KOPT-K1 (cell line): ENCODE data around the gene GBP4.

Experiments
- H3K27ac ChIP-seq: fragments of 200-600 bp; sonication (generic); 2 replicates; pipeline ENCODE4 v1.5.1; 2016; ENCODE audit warnings: antibody characterized with exemption, mild to moderate bottlenecking, low read depth, low read length; ENCODE audit not compliant: poor library complexity, severe bottlenecking
- H3K36me3 ChIP-seq: fragments of 200-600 bp; sonication (generic); 2 replicates; pipeline ENCODE4 v1.5.1; 2017; ENCODE audit warnings: antibody characterized with exemption, mild to moderate bottlenecking, low read length, moderate library complexity; ENCODE audit not compliant: insufficient read depth
- H3K9me3 ChIP-seq: fragments of 200-600 bp; sonication (generic); 2 replicates; pipeline ENCODE4 v1.5.1; 2017; ENCODE audit warnings: antibody characterized with exemption, low read length, mild to moderate bottlenecking; ENCODE audit not compliant: insufficient read depth, poor library complexity, severe bottlenecking

Gene GBP4

DNA sequence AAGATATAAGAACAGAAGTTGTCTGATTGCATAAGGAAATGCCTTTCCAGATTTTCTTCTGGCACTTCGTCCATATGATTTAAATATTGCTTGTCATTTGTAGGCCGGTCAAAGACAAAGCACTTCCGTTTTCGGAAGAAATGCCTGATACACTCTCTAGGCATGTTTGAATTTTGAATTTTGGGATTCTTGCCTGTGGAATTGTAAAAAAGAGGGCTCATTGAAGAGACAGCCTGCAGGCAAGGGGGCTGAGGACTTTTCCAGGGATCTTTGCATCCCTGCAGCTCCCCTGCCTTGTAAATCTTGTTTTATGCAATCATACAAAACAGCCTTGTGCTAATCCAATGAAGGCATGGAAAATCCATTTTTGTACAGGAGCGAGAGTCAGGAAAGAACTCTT lies 7.4 kb downstream of the GBP4 start:
- H3K9me3 ChIP-seq: no peaks in the 10 kb centered on the region
- H3K27ac ChIP-seq: no peak overlapping the region

DNA sequence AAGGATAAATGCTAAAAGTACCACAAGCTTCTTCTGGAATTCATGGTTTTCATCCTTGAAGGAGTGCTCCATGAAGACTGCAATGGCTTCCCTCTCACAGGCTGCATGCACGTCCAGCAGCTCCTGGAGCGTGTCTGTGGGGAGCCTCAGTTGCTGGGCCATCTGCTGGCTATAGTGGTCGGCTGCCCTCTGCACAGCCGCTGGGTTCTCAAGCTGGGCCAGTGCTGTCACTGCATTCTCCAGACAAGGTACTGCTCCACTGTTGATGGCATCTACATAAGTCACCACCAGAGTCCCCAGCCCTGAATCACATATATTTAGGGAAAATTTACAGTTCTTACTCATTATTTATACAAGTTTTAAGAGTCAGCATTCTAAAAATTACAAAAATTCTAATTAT lies 8.7 kb downstream of the GBP4 start:
- peaks cover 30% of the 10 kb centered on the region for H3K36me3 ChIP-seq
- no peak overlapping the region for H3K27ac ChIP-seq
- H3K9me3 ChIP-seq: no peaks in the 10 kb centered on the region

More for the DNA sequence above, 7.4 kb downstream of the GBP4 start:
- peaks cover 17% of the 10 kb centered on the region for H3K36me3 ChIP-seq

DNA sequence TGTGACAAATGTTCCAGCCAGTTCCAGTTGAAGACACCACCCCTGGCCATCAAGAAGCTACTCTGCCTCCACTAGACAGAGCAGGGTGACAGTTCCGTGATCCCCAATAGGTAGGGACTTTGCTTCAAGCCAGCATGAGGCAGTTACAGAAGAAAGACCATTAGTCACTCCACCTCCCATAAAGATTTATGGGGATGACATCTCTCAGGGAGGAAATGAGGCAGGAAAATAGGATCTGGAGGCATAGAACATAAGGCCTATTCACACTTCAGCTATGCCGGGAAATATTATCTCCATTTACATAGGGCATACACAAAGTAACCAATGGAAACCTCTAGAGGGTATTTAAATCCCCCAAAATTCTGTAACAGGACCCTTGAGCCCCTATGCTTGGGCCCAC lies 19.4 kb downstream of the GBP4 start:
- peaks cover 9% of the 10 kb centered on the region for H3K9me3 ChIP-seq
- peaks cover 9% of the 10 kb centered on the region; the same call in 1 of the 2 replicates for H3K36me3 ChIP-seq
- no peak overlapping the region for H3K27ac ChIP-seq

DNA sequence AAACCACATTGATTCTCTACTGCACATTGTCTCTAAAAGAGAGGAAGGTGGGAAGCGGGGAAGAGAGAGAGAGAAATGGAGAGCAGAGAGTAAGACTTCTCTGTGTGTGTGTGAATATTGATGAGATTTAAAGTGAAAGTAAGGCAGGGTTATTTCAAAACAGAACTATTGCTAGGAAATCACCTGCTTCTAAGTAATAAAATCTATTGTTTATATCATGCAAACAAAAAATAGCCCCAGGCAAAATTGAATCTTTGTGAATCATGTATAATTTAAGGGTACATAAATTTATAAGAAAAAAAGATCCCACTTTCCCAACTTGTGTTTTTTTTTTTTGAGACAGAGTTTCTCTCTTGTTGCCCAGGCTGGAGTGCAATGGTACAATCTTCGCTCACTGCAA lies 21.8 kb downstream of the GBP4 start:
- Histone ChIP-seq H3K9me3 (no peaks in the 10 kb centered on the region), H3K27ac (no peak overlapping the region), H3K36me3 (no peaks in the 10 kb centered on the region)

DNA sequence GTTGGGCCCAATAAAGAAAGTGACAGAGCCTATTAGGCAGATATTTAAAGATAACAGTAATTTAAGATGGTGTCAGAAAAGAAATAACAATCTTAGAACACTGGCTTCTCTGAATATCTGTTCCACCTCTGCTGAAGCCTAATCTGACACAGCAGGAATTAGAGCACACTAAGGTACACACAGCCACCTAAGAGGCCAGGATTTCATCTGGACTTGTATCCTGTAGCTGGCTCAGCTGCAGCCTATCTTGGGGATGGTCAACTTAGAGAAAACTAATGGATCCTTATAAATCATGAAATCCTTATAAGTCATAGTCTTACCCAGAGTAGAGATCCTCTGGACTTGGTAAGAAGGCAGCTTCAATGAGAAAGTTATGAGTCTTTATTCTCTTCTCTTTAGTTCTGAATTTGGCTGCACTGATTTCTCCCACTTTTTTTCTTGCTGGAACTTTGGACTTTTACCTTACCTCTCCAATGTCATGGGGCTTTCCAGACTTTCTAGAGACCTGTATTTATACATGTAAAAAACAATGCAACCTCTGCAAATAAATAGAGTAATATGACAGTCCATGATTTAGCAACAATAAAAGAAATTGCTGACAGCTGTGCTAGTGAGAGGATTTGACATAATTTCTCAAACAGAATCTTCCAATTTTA lies 23.0 kb downstream of the GBP4 start, which contains the start of gene GBP7:
GBP7 (minus strand) TSS at position 403 of the 656 bp plus-strand sequence. CDS start 4,068 bp downstream, outside the sequence.
- H3K27ac ChIP-seq: no peak within 1 kb of the TSS
- no peaks in the 10 kb centered on the region for H3K36me3 ChIP-seq
- H3K9me3 ChIP-seq: no peaks in the 10 kb centered on the region

DNA sequence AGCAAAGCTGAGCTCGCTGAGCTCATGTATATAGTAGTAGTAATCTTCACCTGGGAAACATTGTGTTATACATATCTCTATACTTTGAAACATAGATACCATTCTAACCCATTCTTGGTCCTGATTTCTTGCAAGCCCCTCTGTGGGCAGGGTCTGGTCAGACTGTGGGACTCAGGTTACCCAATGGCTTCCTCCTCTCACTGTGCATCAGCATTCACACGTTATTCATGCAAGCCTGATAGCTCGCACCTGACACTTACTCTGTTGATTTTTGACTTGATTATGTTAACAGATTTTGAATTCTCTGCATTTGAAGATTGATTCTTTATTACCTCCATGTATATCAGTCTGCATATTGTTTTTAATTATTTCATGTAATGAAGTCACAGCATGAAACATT lies 24.3 kb downstream of the GBP4 start:
- Histone ChIP-seq H3K9me3 (no peaks in the 10 kb centered on the region), H3K27ac (no peak overlapping the region), H3K36me3 (no peaks in the 10 kb centered on the region)

DNA sequence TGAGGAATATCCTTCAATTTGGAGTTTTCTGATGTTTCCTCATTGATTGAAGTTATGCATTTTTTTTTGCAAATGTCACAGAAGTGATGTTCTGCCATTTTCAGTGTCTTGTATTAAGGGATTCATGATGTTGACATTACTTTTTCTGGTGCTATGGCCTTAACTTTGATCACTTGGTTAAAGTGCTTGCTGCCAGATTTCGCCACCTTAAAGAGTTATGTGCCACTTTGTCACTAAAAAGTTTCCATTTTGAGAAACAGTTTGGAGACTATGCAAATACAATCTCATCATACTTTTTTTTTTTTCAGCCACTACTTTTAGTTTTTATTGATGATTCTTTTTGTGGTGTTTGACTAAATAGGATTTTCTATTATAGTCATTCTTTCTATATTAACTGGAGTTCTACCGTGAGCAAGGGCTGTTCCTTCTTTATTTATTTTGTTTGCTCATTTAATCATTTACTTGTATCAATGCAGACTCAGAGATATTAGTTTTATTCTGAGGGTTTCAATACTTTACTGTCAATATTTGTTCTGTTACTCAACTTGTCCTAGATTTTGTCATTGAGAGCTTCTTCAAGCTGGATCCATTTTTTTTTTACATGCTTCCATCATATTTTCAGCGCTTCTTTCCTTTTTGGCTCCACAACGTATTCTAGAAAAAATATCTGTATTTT lies 26.1 kb downstream of the GBP4 start:
- Histone ChIP-seq H3K36me3 (no peaks in the 10 kb centered on the region), H3K27ac (no peak overlapping the region), H3K9me3 (no peaks in the 10 kb centered on the region)

DNA sequence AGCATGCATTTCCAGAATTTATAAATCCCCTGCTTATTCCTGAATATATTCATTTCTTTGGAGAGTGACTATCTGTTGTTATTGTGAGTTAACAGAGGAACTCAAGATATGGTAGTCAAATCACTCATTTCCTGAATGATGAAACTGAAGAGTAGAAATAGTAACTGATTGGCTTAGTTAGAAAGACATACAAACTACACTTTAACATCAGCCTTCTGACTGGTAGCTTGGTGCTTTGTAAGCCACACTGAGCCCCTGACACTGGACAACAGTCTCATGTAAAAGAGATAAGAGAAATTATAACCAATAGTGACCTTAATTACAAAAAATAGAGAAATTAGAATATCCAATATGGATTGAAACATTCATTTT lies 27.7 kb downstream of the GBP4 start:
- no peaks in the 10 kb centered on the region for H3K9me3 ChIP-seq
- no peak overlapping the region for H3K27ac ChIP-seq
- no peaks in the 10 kb centered on the region for H3K36me3 ChIP-seq

DNA sequence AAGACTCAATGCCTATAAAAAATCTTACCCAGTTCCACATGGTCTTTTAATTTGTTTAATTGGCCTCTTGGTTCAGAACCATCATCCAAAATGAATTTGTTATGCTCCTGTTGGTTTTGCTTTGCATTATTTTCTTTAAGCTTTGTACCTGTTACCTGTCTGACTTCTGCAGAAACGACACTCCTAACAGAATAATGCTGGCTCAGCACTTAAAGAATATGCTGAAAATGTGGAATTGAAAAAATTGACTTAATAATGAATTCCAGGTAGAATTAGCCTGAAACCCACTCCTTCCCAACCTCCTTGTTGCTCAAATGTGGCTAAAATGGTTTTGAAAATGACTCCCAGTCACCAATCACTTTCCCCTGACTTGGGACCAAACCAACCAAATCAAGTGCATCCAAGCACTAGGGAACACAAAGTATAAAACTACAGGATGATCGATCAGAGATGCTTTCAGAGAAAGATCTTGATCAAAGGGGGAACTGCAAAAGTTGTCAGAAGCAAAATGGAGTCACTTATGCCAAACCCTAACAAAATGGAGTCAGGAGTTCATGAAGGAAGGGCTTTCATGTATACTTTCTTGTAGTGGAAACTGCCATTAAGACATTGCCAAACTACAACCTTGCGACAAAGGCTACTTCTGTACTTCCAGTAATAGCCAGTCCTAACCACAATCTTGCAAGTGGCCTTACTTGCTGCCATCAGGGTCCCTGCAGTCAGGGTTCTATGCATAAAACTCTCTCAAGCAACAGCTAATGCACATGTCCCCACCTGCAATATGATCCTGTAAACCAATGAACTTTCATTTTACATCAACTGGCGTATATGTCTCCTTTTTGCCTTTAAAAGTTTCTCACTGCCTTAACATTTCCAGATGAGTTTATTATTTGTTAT lies 28.3 kb downstream of the GBP4 start:
- no peaks in the 10 kb centered on the region for H3K9me3 ChIP-seq
- H3K36me3 ChIP-seq: no peaks in the 10 kb centered on the region
- no peak overlapping the region for H3K27ac ChIP-seq

DNA sequence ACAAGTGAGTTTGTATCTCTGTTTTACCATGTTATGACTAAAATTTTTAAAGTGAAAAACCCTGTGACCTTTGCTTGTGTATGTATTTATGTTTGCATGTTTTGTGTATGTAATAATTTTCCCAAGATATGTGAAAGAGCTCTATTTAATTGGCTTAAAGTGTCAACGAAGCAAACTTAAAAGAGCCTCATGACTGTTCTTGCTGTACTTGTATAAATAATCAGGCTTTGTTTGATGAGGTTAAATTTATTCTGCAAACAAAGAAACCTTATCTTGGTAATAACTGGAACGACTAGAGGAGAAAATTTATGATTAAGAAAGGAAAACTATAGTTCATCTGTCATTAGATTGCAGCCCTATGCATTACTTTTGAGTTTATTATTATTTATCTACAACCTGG lies 29.6 kb downstream of the GBP4 start:
- Histone ChIP-seq H3K9me3 (no peaks in the 10 kb centered on the region), H3K27ac (no peak overlapping the region), H3K36me3 (no peaks in the 10 kb centered on the region)

DNA sequence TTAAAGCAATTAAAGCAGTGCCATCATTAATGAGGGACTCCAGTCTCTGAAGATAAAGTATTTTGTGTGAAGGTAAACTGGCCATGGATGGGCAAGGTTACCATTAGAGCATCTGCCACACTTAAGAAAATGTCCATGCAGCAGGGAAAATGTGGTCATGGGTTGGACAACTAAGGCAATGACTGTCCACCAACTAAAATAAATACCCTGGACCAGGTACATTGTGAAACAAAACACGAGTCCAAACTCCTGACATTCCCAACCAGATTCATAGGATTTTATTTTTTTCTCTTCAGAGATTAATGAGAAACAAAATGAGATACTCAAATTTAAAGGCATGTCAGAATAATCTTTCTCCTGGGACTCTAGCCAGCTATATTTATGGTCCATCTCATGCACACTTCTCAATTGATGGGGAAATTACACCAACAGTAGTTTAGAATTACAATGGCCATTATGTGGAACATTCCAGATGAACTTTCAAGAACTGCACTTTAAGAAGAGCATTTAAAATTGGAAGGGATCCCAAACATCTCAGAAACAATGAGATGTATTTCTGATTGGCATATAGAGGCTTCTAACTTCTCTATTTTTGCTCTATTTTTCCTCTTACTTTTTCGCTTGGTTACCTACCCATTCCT lies 31.0 kb downstream of the GBP4 start:
- Histone ChIP-seq H3K36me3 (no peaks in the 10 kb centered on the region), H3K27ac (no peak overlapping the region), H3K9me3 (no peaks in the 10 kb centered on the region)

DNA sequence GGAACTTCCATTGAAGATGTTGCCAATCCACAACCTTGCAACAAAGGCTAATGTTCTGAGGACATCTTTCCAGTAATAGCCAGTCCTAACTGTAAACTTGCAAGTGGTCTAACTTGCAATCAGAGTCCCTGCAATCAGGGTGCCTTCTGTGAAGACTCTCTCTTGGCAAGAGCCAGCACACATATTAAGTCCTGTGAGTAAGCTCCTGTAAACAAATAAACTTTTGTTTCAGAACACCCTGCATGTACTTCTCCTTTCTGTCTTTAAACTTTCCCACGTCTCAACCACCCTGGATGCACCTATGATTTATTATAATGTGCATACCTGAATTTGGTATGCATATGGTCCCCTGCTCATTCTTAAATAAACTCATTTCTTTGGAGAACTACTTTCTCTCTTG lies 32.0 kb downstream of the GBP4 start:
- no peaks in the 10 kb centered on the region for H3K9me3 ChIP-seq
- H3K27ac ChIP-seq: no peak overlapping the region
- H3K36me3 ChIP-seq: no peaks in the 10 kb centered on the region

DNA sequence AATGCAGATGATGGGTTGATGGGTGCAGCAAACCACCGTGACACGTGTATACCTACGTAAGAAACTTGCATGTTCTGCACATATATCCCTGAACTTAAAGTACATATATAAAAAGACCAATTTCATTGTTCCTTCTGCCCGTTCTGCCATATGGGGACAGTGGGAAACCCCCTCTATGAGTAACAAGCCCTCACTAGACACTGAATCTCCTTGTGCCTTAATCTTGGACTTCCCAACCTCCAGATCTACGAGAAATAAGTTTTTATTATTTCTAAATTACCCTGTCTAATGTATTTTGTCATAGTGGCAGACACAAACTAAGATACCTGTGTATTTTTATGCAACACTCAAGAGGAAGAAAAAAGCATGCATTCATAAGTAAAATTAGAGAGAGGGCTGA lies 32.9 kb downstream of the GBP4 start:
- H3K9me3 ChIP-seq: peaks cover 9% of the 10 kb centered on the region
- H3K36me3 ChIP-seq: no peaks in the 10 kb centered on the region
- no peak overlapping the region for H3K27ac ChIP-seq

DNA sequence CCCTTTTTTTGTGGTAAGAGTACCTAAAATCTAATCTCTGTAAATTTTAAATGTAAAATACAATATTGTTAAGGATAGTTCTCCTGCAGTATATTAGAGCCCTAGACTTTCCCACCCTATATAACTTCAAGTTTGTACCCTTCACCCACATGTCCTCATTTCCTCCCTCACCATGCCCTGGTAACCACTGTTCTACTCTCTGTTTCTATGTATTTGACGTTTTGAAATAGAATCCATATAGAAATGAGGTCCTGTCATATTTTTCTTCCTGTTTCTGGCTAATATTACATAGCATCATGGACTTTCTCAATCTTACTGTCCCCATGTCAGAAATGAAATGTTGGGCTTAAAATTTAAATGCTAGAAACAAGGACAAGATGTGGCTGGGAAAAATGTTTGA lies 47.7 kb downstream of the GBP4 start:
- H3K27ac ChIP-seq: no peak overlapping the region
- H3K9me3 ChIP-seq: no peaks in the 10 kb centered on the region
- no peaks in the 10 kb centered on the region for H3K36me3 ChIP-seq

DNA sequence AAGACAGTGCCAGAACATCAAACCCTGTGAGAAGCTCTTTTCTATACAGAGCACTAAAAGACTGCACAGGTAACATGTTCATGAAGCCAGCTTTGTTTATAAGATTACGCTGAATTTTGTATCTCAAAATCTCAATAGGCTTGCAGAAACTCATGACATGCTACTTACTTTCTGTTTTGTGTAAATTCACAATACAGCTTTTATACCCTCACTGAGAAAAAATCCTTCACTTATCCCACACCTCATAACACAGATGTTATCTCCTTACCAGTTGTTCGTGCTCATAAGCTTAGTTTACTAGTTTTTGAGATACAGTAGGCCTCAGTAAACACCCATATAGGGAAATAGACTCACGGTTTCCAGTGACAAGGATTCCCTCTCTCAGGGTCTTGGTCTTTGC lies 48.8 kb downstream of the GBP4 start:
- Histone ChIP-seq H3K36me3 (no peaks in the 10 kb centered on the region), H3K27ac (no peak overlapping the region), H3K9me3 (no peaks in the 10 kb centered on the region)
